ENCODE data around the gene MUSTN1. TPM values are rescaled to one million over a fixed set of nuclear protein-coding genes. Genes with fewer than 3 reads are reported as not detected.

MUSTN1 gene
- total RNA-seq, 1 donor from 2014 or later, result not detected

DNA sequence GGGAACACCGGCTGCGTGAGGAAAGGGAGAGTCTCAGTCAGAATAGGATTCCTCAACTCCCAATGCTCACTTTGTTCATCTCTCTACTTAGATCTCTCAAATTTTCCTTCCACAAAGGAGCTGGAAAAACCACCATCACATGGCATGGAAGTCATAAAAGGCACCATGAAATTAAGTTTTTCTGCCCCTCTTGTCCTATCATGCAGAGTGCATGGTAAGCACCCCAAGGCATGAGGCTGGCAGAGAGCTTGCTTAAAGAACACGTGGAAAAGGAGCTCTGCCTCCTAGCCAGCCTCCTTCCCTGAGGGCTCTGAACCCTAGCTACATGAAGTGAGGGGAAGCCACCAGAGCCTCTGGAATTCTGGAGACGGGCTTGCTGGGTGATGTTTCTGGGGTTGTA lies 44.8 kb upstream of the MUSTN1 start:
- Histone ChIP-seq H3K9me3 (ENCODE audit: insufficient read depth, low read depth, low read length) (no peaks in the 10 kb centered on the region), H3K4me2 (ENCODE audit: low read length) (no peak overlapping the region), H4K20me1 (ENCODE audit: insufficient read depth, low read length) (peaks cover 27% of the 10 kb centered on the region), H3K79me2 (ENCODE audit: insufficient read depth, low read length) (peaks cover 10% of the 10 kb centered on the region), H2AFZ (ENCODE audit: low read depth, low read length) (no peak overlapping the region), H3K36me3 (ENCODE audit: insufficient read depth, low read length) (no peaks in the 10 kb centered on the region), H3K9ac (ENCODE audit: low read length) (no peak overlapping the region), H3K4me1 (ENCODE audit: insufficient read depth, low read length) (no peaks in the 10 kb centered on the region), H3K27ac (ENCODE audit: low read depth, low read length) (no peak overlapping the region), H3K4me3 (ENCODE audit: insufficient read depth, low read depth, low read length) (no peak overlapping the region), H3K27me3 (ENCODE audit: insufficient read depth, low read length) (no peaks in the 10 kb centered on the region)
- peaks cover 3% of the 10 kb centered on the region for H3K27me3 Mint-ChIP-seq (ENCODE audit: low read depth, unreplicated experiment)
- peaks cover 4% of the 10 kb centered on the region for H3K4me1 Mint-ChIP-seq (ENCODE audit: low read depth, unreplicated experiment)
- TF ChIP-seq, protein P1, sequence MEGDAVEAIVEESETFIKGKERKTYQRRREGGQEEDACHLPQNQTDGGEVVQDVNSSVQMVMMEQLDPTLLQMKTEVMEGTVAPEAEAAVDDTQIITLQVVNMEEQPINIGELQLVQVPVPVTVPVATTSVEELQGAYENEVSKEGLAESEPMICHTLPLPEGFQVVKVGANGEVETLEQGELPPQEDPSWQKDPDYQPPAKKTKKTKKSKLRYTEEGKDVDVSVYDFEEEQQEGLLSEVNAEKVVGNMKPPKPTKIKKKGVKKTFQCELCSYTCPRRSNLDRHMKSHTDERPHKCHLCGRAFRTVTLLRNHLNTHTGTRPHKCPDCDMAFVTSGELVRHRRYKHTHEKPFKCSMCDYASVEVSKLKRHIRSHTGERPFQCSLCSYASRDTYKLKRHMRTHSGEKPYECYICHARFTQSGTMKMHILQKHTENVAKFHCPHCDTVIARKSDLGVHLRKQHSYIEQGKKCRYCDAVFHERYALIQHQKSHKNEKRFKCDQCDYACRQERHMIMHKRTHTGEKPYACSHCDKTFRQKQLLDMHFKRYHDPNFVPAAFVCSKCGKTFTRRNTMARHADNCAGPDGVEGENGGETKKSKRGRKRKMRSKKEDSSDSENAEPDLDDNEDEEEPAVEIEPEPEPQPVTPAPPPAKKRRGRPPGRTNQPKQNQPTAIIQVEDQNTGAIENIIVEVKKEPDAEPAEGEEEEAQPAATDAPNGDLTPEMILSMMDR (IDR thresholded peaks at IDR 0.05; ENCODE audit: insufficient read depth, low read depth, low read length), result no peak
- no peak for TF ChIP-seq EZH2 (IDR thresholded peaks at IDR 0.05; ENCODE audit: insufficient read depth, low read length)
- FAIRE-seq (no peak), DNase-seq (ENCODE audit: low read depth) (no peak)
- peaks cover 7% of the 10 kb centered on the region for H3K36me3 Mint-ChIP-seq (ENCODE audit: low read depth, unreplicated experiment)
- no peak overlapping the region for H3K27ac Mint-ChIP-seq (ENCODE audit: unreplicated experiment)
- no peaks in the 10 kb centered on the region for H3K9me3 Mint-ChIP-seq (ENCODE audit: unreplicated experiment)
- H3K4me3 Mint-ChIP-seq (ENCODE audit: unreplicated experiment), result no peak overlapping the region

DNA sequence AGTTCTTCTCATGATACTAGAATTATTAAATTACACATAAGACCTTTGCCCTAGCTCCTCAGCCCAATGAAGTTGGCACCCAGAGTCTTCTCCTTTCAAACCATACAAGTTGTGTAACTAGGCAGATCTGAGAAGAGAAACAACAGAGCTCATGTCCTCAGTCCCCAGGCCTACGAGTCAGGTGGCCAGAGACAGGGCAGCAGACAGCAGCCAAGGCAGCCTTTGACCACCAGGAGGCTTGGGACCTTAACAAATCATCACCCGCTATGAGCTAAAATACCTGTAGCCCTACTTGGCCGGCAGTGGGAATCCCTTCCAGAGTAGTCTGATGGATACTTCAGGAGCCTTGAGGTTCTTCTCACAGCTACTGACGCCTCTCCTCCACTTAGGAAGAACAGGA lies 44.3 kb upstream of the MUSTN1 start:
- peaks cover 3% of the 10 kb centered on the region for H3K27me3 Mint-ChIP-seq (ENCODE audit: low read depth, unreplicated experiment)
- no peaks in the 10 kb centered on the region for H3K9me3 Mint-ChIP-seq (ENCODE audit: unreplicated experiment)
- Histone ChIP-seq H3K9ac (ENCODE audit: low read length) (no peak overlapping the region), H3K27me3 (ENCODE audit: insufficient read depth, low read length) (no peaks in the 10 kb centered on the region), H3K4me1 (ENCODE audit: insufficient read depth, low read length) (no peaks in the 10 kb centered on the region), H2AFZ (ENCODE audit: low read depth, low read length) (no peak overlapping the region), H3K9me3 (ENCODE audit: insufficient read depth, low read depth, low read length) (no peaks in the 10 kb centered on the region), H3K79me2 (ENCODE audit: insufficient read depth, low read length) (peaks cover 10% of the 10 kb centered on the region), H4K20me1 (ENCODE audit: insufficient read depth, low read length) (peaks cover 30% of the 10 kb centered on the region), H3K4me3 (ENCODE audit: insufficient read depth, low read depth, low read length) (no peak overlapping the region), H3K4me2 (ENCODE audit: low read length) (no peak overlapping the region), H3K36me3 (ENCODE audit: insufficient read depth, low read length) (no peaks in the 10 kb centered on the region), H3K27ac (ENCODE audit: low read depth, low read length) (no peak overlapping the region)
- FAIRE-seq (no peak), DNase-seq (ENCODE audit: low read depth) (no peak)
- no peak overlapping the region for H3K27ac Mint-ChIP-seq (ENCODE audit: unreplicated experiment)
- H3K4me1 Mint-ChIP-seq (ENCODE audit: low read depth, unreplicated experiment), result peaks cover 6% of the 10 kb centered on the region
- TF ChIP-seq, protein P1 (IDR thresholded peaks at IDR 0.05; ENCODE audit: insufficient read depth, low read depth, low read length), result no peak
- no peak for TF ChIP-seq EZH2 (IDR thresholded peaks at IDR 0.05; ENCODE audit: insufficient read depth, low read length)
- H3K36me3 Mint-ChIP-seq (ENCODE audit: low read depth, unreplicated experiment), result peaks cover 6% of the 10 kb centered on the region
- H3K4me3 Mint-ChIP-seq (ENCODE audit: unreplicated experiment), result no peak overlapping the region

DNA sequence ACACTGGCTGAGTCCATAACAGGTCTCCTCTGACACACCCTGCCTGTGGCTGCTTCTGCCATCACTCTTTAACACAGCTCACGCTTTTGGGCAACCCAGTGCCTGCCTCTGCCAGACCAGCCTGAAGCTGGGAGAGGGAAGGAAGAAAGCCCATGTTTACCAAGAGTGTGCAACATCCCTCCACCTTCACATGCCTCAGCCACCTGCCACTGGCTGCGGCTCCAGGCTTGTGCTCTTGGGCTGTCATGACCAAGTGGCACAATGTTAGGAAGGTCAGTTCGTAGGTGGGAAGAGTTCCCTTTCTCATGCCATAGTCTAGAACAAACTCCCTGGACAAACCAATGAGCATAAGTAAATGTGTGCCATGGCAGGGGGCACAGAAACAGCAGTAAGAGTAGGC lies 42.3 kb upstream of the MUSTN1 start:
- no peak overlapping the region for H3K4me3 Mint-ChIP-seq (ENCODE audit: unreplicated experiment)
- DNase-seq (ENCODE audit: low read depth) (no peak), FAIRE-seq (no peak)
- Histone ChIP-seq H3K27ac (ENCODE audit: low read depth, low read length) (no peak overlapping the region), H3K4me3 (ENCODE audit: insufficient read depth, low read depth, low read length) (no peak overlapping the region), H3K4me2 (ENCODE audit: low read length) (no peak overlapping the region), H3K9me3 (ENCODE audit: insufficient read depth, low read depth, low read length) (no peaks in the 10 kb centered on the region), H3K27me3 (ENCODE audit: insufficient read depth, low read length) (no peaks in the 10 kb centered on the region), H4K20me1 (ENCODE audit: insufficient read depth, low read length) (peaks cover 39% of the 10 kb centered on the region), H3K36me3 (ENCODE audit: insufficient read depth, low read length) (no peaks in the 10 kb centered on the region), H2AFZ (ENCODE audit: low read depth, low read length) (no peak overlapping the region), H3K9ac (ENCODE audit: low read length) (no peak overlapping the region), H3K79me2 (ENCODE audit: insufficient read depth, low read length) (peaks cover 10% of the 10 kb centered on the region), H3K4me1 (ENCODE audit: insufficient read depth, low read length) (no peaks in the 10 kb centered on the region)
- H3K4me1 Mint-ChIP-seq (ENCODE audit: low read depth, unreplicated experiment), result peaks cover 6% of the 10 kb centered on the region
- no peak overlapping the region for H3K27ac Mint-ChIP-seq (ENCODE audit: unreplicated experiment)
- no peak for TF ChIP-seq EZH2 (IDR thresholded peaks at IDR 0.05; ENCODE audit: insufficient read depth, low read length)
- TF ChIP-seq, protein P1 (IDR thresholded peaks at IDR 0.05; ENCODE audit: insufficient read depth, low read depth, low read length), result no peak
- no peaks in the 10 kb centered on the region for H3K9me3 Mint-ChIP-seq (ENCODE audit: unreplicated experiment)
- no peaks in the 10 kb centered on the region for H3K27me3 Mint-ChIP-seq (ENCODE audit: low read depth, unreplicated experiment)
- peaks cover 6% of the 10 kb centered on the region for H3K36me3 Mint-ChIP-seq (ENCODE audit: low read depth, unreplicated experiment)
